SIG-M5 treated with dmso at 0.1 percent for 504 hours (cell line): ENCODE results near the gene IL13RA1.
A peak's percentile ranks its signal among the peaks of the same experiment; 100 is the strongest.
"Not testable (repeated sequence)": the region's sequence is repeated elsewhere in the genome, so short reads cannot be mapped to it uniquely, and the experiment has no call there.

Experiments
- DNase-seq: peaks from one replicate; lab custom pipeline; 2025; ENCODE audit not compliant: unreplicated experiment; lab: John Stamatoyannopoulos, UW

IL13RA1 gene

DNA sequence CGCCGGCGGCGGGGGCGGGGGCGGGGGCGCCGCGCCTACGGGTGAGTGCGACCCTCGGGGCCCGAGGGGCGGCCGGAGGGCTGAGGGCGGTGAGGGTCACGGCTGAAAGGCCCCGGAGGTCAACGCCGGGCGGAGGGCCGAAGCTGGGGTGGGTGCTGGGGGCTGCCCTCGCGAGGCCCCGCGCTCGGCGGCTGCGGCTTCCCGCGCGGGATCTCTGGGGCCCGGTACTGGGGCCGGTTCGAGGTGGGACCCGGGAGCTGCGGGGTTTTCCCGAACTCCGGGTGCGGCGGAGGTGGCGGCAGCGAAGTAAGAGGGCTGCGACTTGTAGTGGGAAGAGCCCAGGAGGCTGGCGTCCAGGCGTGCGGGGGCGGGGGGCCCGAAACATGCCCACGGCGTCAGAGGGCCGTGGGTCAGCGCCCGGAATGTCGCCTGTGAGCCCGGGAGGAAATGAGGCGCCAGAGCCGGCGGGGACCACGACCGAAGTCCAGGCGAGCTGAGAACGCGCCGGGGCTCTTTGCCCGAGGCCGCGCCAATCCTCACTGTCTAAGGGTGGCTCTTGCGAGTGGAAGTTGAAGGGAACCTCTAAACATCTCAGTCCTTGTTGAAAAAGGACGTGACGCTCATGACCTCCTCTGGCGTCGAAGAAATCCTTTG lies 407 bp downstream of the IL13RA1 start:
- DNase-seq = no peak

DNA sequence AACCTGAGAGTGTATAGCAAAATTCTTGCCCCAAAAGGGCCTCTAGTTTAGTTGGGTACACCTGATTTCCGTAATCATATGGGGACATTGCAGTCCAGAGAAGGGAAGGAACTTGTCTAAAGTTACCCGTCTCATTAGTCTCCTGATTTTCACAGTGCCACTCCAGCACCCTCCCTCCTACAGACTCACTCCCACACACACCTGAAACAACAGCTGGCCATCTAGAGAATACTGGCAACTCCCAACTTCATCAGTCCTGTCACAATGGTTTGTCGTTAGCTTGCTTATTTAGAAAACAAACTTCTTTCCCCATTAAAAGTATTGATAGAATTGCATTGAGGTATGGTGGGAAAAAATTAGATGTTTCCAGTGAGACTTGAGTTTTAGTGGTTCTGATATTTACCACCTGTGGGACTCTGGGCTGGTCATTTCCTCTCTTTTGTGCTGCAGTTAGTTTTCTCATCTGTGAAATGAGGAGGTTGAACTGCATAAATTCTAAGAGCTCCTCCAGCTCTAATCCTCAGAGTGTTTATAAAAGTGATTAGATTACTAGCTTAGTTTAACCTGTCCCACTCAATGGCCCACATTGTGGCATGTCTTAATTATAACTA lies 1.7 kb downstream of the IL13RA1 start:
- DNase-seq = no peak

- no peak for DNase-seq
These were observed 3.3 kb downstream of the IL13RA1 start for GRCh38 chrX:118730500-118731247.

GRCh38 chrX:118732551-118732950 lies 5.1 kb downstream of the IL13RA1 start:
- DNase-seq = not testable (repeated sequence)

DNA sequence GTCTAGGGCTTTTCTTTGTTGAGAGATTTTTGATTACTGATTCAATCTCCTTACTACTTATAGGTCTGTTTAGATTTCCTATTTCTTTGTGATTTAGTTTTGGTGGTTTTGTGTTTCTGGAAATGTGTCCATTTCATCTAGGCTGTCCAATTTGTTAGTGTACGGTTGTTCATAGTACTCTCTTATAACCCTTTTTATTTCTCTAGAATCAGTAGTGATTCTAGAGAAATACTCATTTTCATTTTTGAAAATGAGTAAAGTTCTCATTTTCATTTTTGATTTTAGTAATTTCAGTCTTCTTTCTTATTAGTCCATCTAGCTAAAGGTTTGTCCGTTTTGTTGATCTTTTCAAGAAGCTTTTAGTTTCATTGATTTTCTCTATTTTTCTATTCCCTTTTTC lies 7.5 kb downstream of the IL13RA1 start:
- no peak for DNase-seq

- no peak for DNase-seq
These were observed 9.1 kb downstream of the IL13RA1 start for GRCh38 chrX:118736394-118737010.

- DNase-seq = no peak
These were observed 12.2 kb downstream of the IL13RA1 start for GRCh38 chrX:118739577-118739976.

DNA sequence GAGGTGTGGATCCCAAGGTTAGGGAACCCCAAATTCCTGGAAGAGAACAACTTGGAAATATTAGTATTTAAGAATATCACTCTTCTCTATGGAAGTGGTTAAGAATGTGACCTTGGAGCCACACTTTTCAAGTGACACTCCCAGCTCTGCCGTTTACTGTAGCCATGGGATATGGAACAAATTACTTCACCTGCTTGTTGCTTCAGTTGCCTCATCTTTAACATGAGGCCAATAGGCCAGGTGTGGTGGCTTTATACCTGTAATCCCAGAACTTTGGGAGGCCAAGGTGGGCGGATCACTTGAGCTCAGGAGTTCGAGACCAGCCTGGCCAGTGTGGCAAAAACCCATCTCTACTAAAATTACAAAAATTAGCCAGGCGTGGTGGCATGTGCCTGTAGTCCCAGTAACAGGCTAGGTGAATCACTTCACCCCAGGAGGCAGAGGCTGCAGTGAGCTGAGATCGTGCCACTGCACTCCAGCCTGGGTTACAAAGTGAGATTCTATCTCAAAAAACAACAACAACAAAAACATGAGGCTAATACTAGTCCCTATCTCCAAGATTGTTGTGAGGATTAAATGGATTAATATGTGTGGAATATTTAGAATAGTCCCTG lies 13.0 kb downstream of the IL13RA1 start:
- DNase-seq = no peak

DNA sequence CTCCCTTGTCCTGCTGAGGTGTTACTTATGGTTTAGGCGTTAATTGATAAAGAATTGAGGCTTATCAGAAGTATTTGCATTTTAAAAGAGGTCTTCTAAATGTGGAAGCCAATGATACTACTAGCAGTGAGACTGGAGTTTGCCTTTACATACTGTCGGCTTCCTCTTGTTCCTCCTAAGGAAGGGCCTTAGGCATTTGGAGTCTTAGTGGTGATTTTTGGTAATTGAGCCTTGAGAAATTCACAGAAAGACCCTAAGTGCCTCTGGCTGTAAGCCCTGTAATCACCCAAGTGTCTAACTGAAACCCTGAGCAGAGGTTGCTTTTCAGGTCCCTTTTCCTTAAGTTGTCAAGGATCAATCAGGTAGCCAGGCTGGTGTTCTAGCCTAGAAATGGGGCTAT lies 14.8 kb downstream of the IL13RA1 start:
- DNase-seq = no peak

GRCh38 chrX:118745570-118745969 lies 18.2 kb downstream of the IL13RA1 start:
- DNase-seq = no peak

- DNase-seq = peak; percentile 63
These were observed 24.8 kb downstream of the IL13RA1 start for GRCh38 chrX:118751950-118752783.

DNA sequence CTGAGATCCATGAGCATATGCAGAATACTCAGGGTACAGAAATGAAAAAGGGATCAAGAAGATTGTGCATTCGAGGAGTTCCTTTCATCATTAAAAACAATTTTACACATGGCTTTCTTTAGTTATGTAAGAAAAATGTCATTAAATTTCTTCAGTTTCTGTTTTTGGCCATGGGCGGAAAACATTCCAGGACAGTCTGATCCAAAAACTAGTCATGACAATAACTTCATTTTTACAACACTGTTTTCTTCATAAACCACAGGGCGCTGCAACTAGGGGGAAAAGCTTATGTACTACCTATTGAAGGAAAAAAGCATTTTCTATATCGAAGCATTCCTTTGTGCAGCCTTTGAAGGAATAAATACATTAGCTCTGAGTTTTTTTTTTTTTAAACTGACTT lies 28.2 kb downstream of the IL13RA1 start:
- no peak for DNase-seq

DNA sequence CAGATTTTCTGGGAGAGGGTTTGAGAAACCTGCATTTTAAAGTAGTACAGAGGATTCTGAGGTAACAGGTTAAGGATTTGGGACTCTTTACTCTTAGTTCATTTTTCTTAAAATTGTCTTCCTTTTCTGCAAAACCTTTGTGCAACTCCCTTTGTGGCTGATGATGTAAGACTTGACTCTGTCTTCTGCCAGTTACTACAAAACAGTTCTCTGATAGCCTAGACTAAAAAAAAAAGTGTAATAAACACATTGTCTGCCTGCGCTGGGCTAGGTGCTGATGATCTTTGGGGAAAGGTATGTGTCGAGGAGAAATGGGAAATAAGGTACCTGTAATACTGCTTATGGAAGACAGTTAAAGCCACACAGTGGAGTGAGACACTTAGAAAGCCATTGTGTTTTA lies 28.7 kb downstream of the IL13RA1 start:
- DNase-seq = peak; percentile 67

GRCh38 chrX:118758511-118758910 lies 31.1 kb downstream of the IL13RA1 start:
- no peak for DNase-seq

DNA sequence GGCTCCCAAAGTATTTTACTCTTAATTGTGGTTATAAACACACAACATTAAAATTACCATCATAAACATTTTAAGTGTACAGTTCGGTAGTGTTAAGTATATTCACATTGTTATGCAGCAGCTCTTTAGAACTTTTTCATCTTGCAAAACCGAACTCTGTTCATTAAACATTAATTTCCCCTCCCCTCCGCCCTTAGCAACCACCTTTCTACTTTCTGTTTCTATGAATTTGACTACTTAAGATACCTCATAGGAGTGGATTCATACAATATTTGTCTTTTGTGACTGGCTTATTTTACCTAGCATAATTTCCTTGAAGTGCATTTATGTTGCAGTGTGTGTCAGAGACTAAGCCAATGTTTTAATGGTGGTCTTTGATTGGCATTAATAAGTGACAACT lies 32.6 kb downstream of the IL13RA1 start:
- DNase-seq = no peak

GRCh38 chrX:118761939-118762707 lies 34.7 kb downstream of the IL13RA1 start:
- no peak for DNase-seq

DNA sequence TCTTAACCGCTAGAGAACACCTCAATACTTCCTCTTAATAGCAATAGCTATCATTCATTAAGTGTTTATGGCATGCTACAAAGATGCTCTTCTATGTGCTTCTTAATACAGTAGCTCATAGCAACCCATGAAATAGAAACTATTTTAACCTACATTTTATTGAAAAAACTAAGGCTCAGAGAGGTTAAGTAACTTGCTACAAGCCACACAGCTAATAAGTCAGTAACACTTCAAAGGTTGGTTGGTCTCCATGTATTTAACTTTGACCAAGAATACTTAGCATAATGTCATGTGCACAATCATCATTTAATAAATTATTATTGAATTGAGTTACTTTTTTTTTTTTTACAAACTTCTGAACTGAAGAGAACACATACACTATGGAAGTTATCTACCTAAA lies 36.1 kb downstream of the IL13RA1 start:
- no peak for DNase-seq

DNA sequence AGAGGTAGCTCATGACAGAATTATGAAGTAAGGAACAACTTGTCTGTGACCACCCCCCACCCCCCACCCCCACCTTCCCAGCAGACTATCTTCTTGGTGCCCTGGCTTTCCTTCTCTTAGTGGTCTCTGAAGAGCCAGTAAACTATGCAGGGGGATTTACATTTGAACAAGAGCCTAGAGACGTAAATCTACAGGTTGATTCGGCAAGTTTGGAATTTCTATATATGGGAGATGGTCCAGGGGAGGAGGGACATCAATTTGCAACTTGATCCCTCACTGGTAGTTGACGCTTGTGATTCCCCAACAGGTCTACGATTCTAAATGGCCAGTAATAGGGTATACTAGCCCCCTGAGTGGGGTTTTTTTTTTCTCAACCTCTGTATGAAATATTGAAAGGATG lies 36.7 kb downstream of the IL13RA1 start:
- no peak for DNase-seq

GRCh38 chrX:118770133-118770760 lies 42.8 kb downstream of the IL13RA1 start:
- DNase-seq = no peak
